ENCODE results near the gene CRACDL.
A peak's percentile ranks its signal among the peaks of the same experiment; 100 is the strongest.

The CRACDL gene

GRCh38 chr2:98924038-98924830, 11.8 kb downstream of the CRACDL start:
- no peak for DNase-seq (ENCODE audit: low spot score)

- no peak for DNase-seq (ENCODE audit: low spot score)
Measured at GRCh38 chr2:98923244-98923940, 12.6 kb downstream of the CRACDL start.

- DNase-seq (ENCODE audit: low spot score), result no peak
Measured at GRCh38 chr2:98921062-98921461, 15.0 kb downstream of the CRACDL start.

GRCh38 chr2:98917031-98917471, 19.0 kb downstream of the CRACDL start:
- peak; percentile 73 for DNase-seq (ENCODE audit: low spot score)

- DNase-seq (ENCODE audit: low spot score), result peak; percentile 37
Measured at GRCh38 chr2:98915751-98916358, 20.2 kb downstream of the CRACDL start.

GRCh38 chr2:98914713-98915580, 21.1 kb downstream of the CRACDL start:
- no peak for DNase-seq (ENCODE audit: low spot score)

GRCh38 chr2:98913916-98914712, 21.9 kb downstream of the CRACDL start:
- DNase-seq (ENCODE audit: low spot score), result no peak

- no peak for DNase-seq (ENCODE audit: low spot score)
Measured at GRCh38 chr2:98912957-98913915, 22.8 kb downstream of the CRACDL start.

GRCh38 chr2:98912221-98912851, 23.7 kb downstream of the CRACDL start:
- peak; percentile 48 for DNase-seq (ENCODE audit: low spot score)

- DNase-seq (ENCODE audit: low spot score), result no peak
Measured at GRCh38 chr2:98911376-98912154, 24.5 kb downstream of the CRACDL start.

GRCh38 chr2:98911126-98911375, 25.0 kb downstream of the CRACDL start:
- no peak for DNase-seq (ENCODE audit: low spot score)

- DNase-seq (ENCODE audit: low spot score), result no peak
Measured at GRCh38 chr2:98910349-98911125, 25.5 kb downstream of the CRACDL start.

- no peak for DNase-seq (ENCODE audit: low spot score)
Measured at GRCh38 chr2:98909317-98910211, 26.5 kb downstream of the CRACDL start.

GRCh38 chr2:98908931-98909316, 27.1 kb downstream of the CRACDL start:
- no peak for DNase-seq (ENCODE audit: low spot score)

GRCh38 chr2:98907966-98908905, 27.8 kb downstream of the CRACDL start:
- DNase-seq (ENCODE audit: low spot score), result no peak

GRCh38 chr2:98907385-98907784, 28.6 kb downstream of the CRACDL start:
- no peak for DNase-seq (ENCODE audit: low spot score)
